HG03280 (cell line): ENCODE results near the gene HSF4.

Experiments used
- ATAC-seq: cut with Tn5 transposase; IDR thresholded peaks from one replicate; pipeline ENCODE4 v1.9.1; 2021; ENCODE audit warnings: mild to moderate bottlenecking, moderate library complexity; ENCODE audit not compliant: unreplicated experiment

HSF4 gene

DNA sequence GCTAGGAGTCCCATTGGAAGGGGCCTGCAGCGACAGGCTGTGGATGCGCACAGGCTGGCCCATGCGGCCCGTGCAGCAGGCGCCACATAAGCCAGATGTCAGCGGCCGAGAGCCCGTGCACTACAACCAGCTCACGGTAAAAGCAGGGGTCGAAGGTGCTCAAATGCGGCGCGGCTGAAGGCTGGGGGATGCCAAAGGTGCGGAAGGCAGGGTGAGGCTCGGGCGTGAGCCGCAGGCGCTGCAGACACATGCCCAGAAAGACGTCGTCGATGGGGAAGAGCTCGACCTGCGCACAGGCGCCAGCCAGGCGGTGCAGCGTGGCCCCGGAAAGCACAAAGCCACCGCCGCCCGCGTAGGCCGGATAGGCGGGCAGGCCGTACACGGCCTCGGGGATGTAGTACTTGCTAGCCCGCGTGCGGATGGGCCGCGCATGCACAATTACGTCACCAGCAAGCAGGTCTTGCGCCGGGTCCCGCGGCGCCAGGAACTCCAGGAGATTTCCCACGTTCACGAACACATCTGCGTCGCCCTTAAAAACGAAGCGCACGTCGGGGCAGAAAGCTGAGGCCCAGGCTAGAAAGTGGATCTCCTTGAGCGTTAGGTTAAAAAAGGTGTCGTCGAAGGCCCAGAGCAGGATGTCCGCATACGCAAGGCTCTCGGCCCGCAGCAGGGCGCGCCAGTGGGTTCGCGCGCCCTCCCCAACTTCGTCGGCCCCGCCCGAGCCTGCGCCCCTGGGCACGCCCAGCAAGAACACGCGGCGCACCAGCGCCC lies 15.1 kb upstream of the HSF4 start:
- no peak for ATAC-seq

DNA sequence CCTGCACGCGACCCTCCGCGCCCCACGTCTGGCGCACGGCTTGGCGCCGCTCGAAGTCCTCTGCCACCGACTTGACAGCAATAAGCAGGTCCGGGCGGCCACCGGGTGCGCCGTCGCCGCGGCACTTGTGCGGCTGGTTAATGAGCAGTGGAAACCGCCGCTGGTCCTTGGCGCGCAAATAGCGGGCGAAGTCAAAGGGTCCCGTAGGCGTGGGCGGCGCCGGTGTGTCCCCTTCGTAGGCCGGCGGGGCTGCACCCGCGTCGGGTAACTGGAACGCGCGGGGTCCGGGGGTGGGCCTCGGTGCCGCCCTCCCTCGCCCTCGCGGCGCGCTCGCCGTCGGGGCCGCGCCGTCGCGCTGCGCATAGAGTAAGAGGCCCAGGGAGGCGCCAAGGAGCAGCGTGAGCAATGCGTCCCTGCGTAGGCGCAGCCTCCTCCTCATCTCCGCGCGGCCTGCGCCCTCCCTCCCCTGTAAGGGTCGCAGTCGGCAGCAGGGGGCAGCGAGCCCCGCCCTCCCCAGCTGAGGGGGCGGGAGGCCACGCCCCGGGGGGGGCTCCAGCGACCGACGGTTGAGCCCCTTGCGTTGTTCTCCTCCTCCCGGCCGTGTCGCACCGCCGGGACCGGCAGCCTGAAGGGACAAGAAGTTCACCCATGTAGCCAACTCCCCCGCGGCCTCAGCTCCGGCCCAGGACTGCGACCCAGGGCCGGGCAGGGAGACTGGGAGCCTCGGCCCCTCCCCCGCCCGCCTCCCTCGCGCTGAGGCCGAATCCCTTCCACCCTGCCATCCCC lies 14.3 kb upstream of the HSF4 start:
- ATAC-seq = no peak

DNA sequence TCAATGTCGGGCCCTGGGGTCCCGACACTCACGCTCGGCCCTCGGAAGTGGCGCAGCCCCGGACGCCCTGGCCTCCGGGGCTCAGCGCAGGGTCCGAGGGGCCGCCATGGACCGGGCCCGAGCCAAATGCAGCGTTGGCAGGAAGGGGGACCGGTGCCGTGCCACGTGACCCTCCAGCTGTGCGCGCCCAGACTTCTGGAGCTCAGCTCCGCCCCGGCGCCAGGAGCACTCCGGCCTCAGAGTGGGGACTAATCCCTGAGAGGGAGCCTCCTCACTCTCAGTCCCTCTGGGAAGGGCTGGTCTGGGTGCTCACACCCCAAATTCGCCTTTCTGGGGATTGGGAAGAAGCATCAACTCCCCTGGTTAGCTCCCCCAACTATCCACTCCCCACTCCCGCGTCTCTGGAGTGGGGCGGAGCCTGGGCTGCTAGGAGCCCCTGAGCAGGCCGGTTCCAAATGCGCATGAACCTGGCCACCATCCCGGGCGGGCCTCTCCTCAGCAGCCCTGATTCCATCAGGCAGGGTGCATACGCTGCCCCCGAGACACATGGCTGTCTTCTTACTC lies 13.6 kb upstream of the HSF4 start, which contains the start of gene B3GNT9:
Gene B3GNT9, minus strand, starts transcription at position 166 of the 564 bp plus-strand sequence. CDS start 513 bp downstream, outside the sequence.
- ATAC-seq = no peak

DNA sequence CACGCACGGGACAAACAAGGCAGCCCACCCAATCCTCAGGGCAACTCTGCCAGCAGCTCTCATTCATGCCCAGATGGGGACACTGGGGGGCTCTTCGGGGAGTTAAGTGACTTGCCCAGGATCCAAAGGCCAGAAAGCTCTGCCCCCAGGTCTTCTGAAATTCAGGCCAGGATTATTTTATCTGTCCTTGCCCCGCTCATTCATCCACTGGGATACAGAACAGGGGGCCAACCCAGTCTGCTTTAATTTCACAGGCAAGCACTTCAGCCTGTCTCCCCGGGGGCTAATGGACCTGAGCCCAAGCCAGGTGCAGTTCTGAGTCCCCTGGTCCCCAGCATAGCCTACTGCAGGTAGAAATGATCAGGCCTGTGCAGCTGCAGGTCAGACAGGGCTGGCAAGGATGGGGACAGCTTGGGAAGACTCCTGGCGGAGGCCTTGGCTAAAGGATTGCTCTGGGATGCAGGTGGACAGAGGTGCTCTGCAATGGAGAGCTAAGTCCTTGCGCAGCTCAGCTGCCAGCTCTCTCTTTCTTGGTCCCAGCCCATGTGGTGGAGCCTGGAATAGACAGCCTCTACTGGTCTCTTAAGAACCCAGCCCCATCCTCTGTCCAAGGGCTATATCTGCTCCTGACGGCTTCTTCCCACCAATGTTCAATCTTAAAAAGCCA lies 13.0 kb upstream of the HSF4 start:
- no peak for ATAC-seq

DNA sequence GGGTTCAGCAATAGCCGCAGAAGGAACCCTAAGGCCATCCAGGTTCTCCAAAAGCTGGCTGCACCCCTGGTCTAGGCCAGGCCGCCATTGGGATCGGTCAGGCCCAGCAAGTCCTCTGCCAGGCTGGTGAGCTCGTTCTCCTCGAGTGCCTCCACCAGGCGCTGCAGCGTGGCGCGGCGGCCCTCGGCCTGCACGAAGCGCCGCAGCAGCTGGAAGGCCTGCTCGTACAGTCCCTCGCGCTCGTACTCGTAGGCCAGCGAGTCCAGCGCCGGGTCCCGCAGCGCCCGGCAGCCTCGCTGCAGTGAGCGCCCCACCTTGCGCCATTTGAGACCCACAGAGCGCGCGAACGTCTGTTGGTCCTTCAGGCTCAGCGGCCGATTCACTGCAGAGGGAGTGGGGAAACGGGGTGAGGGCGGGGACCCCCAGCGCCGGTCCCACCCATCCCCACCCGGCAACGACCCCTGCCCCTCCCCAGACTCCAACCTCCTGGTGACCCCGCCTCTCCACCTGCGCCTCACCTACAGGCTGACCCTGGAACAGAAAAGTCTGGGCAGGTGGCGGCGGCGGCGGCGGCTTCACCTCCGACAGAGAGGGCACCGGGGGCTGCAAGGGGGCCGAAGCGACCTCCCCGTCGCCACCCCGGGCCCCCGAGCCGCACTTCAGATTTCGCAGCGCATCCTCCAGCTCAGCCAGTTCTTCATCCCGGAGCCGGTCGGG lies 9.8 kb upstream of the HSF4 start:
- ATAC-seq = no peak

DNA sequence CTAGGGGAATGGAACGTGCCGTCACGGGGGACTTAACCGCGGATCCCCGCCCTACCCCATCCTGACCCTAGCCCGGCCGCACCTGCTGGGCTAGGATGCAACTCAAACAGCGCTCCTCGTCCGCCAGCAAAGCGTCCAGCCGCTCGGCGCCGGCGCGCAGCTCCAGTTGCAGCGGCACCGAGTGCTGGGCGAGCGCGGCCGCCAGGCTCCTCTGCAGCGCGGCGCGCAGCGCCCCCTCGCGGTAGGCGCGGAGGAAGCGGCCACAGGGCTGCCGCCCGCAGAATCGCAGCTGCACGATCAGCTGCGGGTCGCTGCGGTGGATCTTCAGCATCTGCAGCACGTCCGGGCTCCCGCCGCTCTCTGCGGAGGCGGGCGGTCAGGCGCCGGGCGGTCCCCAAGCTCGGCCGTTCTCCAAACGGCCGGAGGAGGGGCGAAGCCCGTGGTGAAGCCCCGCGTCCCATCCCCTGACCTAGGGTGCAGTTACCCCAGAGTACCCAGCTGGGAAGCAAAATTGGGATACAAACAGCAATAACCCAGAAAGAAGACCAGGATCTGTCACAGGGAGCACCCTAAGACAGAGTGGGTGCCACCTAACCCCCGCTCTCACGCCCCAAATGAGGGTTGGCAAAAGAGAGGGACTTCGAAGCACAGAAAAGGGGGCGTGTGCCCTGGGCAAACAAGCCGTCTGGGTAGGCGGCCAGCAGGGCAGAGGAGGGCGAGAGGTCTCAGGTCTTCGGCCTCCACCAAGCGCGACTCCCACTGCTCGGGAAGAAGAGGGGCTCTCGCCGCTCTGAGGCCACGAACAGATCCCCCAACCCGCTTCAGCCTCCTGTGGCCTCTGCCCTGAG lies 9.0 kb upstream of the HSF4 start:
- peak; percentile 21 for ATAC-seq

DNA sequence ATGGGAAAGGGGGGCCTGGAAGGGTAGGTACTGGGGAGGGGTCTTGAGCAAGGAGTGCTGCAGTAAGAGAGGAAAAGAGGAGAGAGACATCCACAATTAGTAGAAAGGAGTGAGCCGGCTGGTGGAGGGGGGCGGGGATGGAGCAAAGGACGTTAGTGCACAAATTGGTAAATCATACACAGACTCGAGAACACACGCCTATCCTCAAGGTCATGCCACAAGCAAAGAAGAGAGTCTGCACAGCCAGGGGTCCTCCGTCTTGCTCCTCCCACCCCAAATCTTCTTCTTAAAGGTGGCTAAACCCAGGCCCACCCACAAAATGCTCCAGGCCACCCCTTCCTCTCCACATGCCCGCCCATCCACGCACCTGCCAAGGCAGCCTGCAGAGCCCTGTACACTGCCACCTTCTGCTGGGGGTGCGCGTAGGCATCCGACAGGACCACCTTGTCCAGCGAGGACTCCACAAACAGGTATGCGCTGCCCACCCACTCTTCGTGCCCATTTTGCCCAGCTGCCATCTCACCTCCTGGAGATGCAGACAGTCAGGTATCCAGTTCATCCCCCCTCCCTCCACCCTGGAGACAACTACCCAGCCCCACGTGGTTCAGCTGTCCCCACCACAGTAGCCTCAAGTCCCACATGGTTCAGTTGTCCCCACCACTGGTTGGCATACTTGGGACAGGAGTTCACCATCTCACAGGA lies 8.3 kb upstream of the HSF4 start:
- no peak for ATAC-seq

DNA sequence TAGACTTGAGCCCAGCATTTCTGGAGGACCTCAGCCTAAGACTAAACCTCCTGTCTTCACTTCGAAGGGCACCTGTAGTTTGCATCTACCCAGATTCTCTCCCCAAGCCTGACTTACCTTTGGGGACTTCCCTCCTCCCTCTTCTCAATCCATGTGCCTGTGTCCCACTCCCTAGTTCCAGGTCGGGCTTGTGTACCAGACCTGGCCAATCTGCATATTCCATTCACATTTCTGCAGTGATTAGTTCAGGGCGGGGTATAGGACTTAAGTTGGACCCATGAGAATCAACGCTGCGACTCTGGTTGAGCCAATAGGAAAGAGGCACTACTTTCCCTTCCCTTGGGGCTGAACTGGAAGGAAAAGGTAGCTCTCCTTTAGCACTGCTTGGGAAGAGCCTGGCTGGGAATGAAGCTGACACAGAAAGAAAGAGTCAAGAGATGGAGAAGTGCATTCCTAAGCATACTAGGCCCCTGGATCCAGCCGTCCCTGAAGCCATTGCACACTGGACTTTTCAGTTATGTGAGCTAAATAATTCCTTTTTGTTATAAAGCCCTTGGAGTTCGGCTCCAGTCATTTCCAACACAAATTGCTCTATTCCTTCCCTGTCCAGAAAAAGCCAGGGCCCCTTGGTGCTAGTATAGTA lies 7.3 kb upstream of the HSF4 start:
- no peak for ATAC-seq

DNA sequence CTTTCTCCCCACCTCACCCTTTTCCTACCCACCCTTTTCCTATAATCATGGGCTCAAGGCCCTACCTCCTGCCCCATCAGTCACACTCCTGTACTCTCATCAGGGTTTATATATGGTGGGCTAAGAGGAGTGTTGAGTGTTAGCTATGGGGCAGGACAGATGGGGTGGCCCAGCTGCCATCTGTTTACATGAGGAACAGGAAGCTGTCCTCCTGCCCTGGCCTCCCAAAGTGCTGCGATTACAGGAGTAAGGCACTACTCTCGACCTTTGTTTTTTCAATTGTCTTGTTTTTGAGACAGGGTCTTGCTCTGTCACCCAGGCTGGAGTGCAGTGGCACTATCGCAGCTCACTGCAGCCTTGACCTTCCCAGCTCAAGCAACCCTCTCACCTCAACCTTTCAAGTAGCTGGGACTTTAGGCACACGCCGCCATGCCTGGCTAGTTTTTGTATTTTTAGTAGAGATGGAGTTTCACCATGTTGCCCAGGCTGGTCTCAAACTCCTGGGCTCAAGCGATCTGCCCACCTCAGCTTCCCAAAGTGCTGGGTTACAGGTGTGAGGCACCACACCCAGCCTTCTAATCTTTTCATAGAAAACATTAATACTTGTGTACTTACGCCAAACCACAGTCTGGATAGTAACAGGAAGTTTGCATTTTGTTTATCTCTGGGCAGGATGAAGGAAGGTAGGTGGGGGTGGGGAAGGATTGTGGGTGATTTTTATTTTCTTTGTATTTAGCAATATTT lies 6.5 kb upstream of the HSF4 start:
- no peak for ATAC-seq

DNA sequence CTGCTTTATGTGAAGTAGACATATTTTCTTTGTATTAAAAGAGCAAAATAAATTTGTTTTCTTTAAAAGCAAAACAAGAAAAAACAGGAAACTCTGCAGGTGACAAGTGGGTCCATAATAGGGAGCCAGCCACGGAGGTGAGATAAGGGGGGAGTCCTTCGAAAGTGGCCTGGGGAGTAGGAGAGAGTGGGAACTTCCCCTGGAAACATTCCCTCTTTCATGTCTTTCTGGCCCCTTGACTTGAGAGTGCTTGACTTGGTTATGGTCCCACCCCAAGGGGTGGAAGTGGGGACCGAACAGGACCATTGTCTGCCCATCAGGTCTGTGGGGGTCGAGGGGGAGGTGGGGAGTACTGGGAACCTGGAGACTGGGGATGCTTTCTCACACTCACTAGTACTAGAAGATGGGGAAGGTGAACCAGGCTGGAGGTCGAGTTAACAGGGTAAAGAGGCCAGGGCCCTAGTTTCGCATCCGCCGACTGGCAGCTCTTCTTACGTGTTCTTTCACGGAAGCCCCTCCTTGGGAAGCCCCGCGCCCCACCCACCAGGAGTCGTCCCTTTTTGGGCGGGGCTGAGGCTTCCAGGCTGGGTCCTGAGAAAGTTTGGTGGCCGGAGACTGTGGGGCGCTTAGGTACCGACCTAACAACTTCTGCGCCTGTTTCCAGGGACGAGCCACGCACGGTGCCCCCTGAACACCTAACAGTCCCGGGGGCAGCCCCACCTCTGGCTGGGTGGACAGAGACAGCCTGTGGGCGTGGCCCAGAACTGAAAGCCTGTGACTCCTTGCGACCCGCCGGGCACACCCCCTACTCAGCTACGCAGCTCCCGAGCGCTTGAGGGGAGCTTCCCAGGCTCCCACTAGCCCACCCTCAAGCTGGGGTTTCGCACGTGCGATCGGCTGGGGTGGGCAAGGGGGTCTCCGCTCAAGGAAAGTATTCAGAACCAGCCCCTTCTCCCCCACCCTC lies 5.6 kb upstream of the HSF4 start:
- peak; percentile 31 for ATAC-seq

DNA sequence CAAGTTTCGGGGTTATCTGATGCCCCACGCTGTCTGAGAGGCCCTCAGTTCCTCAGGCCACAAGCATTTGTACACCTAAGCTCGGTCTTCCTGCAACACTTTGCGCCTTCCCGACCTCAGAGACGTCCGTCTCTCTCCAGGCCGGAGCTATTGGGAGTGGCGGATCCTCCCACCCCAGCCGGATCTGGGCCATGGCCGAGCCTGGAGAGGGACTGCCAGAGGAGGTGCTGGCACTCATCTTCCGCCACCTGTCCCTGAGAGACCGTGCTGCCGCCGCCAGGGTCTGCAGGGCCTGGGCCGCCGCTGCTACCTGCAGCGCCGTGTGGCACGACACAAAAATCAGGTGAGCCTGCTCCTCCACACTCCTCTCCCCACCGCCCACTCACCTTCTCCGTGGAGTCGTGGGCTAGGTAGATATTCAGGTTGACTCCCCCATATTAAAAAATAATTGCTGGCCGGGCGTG lies 2.9 kb upstream of the HSF4 start:
- ATAC-seq = no peak

DNA sequence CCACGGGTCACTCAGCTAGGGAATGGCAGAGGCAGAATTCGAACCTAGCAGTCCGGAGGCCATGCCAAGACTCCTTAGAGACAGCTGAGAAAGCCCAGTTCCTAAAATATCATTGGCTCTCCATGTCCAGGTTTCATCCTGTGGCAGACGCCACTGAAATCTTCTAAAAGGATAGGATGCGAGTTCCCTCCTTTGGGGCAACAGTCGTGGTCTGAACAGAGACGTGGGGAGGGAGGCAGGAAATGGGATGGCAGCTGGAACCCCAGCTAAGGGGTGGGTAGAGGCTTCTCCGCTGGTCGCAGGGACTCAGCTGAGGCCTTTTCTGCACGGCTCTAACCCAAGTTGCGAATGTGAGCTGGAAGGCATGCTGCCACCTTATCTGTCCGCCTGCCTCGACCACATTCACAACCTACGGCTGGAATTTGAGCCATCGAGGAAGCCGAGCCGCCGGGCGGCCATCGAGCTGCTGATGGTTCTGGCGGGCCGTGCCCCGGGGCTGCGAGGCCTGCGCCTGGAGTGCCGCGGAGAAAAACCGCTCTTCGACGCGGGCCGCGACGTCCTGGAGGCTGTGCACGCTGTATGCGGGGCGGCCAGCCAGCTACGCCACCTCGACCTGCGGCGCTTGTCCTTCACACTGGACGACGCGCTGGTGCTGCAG lies 1.9 kb upstream of the HSF4 start:
- no peak for ATAC-seq

DNA sequence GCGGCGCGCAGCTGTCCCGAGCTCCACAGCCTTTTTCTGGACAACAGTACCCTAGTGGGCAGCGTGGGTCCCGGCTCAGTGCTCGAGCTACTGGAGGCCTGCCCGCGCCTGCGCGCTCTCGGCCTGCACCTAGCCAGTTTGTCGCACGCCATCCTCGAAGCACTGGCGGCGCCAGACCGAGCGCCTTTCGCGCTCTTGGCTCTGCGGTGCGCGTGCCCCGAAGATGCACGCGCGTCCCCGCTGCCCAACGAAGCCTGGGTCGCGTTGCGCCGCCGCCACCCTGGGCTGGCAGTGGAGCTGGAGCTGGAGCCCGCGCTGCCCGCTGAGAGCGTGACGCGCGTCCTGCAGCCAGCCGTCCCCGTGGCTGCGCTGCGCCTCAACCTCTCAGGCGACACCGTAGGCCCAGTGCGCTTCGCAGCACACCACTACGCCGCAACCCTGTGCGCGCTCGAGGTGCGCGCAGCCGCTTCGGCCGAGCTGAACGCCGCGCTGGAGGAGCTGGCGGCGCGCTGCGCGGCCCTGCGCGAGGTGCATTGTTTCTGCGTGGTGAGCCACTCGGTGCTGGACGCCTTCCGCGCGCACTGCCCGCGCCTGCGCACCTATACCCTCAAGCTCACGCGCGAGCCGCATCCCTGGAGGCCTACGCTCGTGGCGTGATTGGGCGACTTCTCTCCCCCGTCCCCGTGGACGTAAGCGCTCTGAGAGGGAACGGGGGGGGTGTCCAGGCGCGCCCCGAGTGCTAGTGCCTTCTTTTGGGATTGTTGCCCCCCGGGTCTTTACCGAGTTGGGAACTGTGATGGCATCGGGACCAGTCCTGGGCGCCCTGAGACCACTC lies 1.2 kb upstream of the HSF4 start:
- no peak for ATAC-seq

DNA sequence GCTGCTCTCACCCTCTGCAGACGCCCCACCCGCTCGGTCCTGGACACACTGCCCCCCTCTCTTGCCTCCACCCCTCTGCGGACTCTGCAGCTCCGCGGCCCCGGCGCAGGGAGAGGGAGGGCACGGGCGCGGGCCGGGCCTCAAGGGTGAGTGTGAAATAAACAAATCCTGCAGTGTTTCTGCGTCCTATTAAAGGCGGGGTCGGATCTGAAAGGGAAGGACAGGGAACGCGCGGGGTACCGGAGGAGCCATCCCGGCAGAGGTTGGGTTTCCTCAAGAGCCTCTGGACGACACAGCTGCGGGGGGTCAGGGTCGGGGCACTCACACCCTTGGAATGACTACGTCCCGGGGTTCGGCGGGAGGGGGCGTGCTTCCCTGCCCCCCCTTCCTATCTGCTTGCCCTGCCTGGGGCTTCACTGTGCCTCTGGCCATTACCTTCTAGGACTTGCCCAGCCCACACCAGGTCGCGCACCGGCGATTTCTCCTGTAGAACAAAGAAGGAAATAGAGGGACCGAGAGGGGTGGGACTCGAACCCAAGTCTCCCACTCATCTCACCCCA lies 466 bp upstream of the HSF4 start:
- no peak for ATAC-seq
